NCI-H2171 (cell line): Measurements from ENCODE around the gene SLC30A5.
"Not testable (repeated sequence)": the region's sequence is repeated elsewhere in the genome, so short reads cannot be mapped to it uniquely, and the experiment has no call there.

Experiments
- DNase-seq: peaks from one replicate; lab custom pipeline; 2025; lab: John Stamatoyannopoulos, UW

SLC30A5 gene

DNA sequence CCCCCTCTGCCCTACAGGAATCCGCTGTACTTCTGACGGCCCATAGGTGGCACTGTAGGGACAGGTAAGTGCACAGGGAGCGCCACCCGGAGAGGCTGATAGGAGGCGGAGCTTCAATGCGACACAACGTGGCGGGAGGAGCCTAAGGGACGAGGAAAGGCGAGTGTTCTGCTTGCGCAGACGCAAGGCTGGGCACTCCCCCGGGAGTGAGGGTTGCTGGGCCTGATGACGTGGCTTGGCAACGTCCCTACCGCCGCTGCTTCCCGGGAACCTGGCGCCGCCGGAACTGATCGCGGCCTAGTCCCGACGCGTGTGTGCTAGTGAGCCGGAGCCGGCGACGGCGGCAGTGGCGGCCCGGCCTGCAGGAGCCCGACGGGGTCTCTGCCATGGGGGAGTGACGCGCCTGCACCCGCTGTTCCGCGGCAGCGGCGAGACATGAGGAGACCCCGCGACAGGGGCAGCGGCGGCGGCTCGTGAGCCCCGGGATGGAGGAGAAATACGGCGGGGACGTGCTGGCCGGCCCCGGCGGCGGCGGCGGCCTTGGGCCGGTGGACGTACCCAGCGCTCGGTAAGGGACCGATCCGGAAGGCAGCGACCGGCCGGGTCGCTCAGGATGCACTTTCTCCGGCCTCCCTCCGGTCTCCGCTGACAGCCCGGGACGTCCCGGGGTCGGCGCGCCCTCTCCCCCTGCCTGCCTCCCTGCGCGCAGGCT, at the start of gene SLC30A5:
SLC30A5 (plus strand) TSS at position 244 of the 712 bp plus-strand sequence; CDS start at position 486, 242 bp downstream.
- DNase-seq: peak; percentile 91

DNA sequence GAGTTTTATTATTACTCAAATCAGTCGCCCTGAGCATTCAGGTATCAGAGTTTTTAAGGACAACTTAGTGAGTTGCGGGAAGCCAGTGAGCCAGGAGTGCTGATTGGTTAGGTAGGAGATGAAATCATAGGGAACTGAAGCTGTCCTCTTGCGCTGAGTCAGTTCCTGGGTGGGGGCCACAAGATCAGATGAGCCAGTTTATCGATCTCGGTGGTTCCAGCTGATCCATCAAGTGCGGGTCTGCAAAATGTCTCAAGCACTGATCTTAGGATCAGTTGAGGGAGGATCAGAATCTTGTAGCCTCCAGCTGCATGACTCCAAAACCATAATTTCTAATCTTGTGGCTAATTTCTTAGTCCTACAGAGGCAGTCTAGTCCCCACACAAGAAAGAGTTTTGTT, 48.6 kb upstream of the SLC30A5 start:
- not testable (repeated sequence) for DNase-seq

DNA sequence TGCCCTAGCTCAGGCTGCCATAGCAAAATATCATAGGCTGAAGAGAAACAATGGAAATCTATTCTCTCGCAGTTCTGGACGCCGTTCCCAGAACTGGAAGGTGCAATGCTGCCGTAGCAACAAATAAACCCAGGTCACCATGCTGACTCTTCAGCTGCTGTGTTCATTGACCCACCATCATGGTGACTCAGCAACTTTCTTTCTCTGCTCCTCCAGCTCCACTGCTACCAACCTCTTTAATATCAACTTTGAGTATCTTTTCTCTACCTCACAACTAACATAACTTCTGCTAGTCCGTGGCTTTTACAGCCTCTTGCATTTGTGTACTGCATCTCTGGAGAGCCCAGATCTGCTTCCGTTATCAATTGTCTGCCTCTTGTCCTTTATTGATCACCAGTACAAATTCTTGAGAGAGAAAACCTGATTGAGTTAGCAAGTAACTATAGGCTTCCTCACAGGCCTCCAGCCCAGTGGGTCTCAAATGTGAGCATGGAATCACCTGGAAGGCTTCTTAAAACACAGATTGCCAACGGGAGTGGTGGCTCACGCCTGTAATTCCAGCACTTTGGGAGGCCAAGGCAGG, 47.3 kb upstream of the SLC30A5 start:
- no peak for DNase-seq

DNA sequence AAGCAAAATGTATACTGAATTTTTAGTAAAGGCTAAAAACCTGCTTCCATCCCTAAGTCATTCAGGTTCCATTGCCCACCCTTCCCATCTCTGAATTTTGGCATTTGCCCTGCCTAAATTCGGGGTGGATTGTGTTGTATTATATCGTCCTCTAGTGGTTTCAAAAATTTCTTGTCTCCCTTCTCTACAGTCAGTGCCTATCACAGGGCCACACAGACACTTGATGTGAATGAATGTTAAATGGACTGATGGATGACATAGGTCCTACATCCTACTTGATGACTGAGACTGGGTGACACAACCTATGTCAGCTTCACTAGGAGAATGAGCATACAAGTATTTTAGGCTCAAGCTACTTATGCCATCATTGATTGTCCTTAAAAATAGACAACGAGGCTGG, 45.6 kb upstream of the SLC30A5 start:
- DNase-seq: no peak

DNA sequence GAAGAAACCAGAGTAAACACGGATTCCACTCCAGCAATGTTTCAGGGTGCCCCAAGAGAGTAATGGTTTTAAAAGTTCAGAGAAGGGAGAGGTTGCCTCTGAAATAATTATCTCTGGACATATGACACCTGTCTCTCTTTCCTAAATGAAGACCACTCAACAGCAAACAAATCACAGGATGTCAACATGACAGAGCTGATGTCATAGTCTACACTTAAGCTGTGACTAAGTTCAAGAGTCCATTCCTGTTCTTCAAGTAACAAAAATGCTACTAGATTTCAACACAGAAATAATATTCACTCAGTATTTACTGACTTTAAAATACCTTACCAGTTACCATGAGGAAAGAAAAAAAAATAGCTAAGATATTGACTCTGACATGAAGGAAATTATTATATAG, 44.7 kb upstream of the SLC30A5 start:
- no peak for DNase-seq

DNA sequence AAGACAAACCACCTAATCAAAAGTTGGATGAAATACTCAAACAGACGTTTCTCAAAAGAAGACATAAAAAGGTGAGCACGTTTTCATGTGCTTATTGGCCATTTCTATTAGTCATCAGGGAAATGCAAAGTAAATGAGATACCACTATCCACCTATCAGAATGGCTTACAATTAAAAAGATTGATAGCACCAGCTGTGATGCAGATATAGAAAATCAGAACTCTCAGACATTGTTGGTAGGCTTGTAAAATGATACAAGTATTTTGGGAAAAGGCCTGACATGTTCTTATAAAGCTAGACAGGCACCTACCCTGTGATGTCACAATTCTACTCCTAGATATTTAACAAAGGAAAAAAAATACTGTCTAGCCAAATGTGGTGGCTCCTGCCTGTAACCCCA, 44.0 kb upstream of the SLC30A5 start:
- no peak for DNase-seq

DNA sequence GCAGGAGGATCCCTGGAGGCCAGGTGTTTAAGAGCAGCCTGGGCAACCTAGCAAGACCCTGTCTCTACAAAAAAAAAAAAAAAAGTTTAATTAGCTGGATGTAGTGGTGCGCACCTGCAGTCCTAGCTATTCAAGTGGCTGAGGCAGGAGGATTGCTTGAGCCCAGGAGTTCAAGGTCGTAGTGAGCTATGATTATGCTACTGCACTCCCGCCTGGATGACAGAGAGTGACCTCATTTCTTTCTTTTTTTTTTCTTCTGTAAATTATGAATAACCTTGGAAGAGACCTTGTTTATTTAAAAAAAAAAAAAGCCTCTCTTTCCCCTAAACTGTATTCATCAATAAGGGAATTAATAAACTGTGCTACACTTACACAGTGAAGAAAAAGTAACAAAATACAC, 43.6 kb upstream of the SLC30A5 start:
- no peak for DNase-seq

DNA sequence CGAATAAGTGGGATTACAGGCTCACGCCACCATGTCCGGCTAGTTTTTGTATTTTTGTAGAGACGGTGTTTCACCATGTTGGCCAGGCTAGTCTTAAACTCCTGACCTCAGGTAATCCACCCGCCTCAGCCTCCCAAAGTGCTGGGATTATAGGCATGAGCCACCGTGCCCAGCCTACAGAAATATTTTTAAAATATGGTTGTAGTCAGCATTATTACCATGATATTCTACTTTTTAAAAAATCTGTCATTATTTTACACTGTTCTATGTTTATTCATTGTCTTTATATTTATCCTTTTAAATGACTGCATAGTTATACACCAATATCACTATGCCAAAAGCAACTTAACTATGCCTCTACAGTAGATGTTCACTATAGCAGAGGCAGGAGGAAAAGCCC, 41.6 kb upstream of the SLC30A5 start:
- no peak for DNase-seq

DNA sequence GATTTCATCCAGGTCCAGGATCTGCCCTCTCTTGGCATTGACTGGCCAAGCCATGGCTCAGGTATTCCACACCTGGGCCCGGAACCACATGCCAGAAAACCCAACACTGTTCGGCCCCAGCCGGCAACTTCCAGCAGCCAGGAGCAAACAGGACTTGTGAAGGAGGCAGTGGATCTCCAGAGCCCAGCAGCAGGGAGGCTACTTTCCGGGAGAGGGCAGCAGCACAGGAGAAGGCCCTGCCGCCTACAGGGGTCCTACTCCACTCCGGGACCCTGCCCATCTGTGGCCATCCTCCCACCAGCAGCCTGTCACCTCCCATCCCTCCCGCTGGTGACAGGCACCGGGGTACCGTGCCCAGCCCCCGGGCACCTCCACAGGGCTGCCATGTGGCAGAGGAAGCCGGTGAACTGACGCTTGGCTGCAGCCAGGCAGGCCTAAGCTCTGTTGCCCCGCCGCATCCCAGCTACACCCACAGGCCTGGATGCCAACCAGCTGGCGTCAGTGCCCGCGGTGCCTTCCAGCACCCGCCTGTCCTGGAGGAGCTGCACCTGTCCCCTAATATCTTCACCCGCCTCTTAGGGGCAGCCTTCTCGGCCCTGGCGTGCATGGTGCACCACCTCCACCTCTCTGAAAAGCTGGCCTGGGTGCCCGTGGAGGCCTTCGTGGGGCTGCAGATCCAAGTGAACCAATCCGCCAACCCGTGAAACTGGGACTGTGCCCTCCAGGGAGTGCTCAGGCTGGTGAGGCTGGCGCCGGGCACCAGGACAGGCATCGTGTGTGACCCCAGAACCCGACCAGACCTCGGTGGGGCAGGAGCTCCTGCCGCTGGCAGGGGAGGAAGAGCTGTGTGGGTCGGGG, 18.9 kb upstream of the SLC30A5 start:
- DNase-seq: no peak

DNA sequence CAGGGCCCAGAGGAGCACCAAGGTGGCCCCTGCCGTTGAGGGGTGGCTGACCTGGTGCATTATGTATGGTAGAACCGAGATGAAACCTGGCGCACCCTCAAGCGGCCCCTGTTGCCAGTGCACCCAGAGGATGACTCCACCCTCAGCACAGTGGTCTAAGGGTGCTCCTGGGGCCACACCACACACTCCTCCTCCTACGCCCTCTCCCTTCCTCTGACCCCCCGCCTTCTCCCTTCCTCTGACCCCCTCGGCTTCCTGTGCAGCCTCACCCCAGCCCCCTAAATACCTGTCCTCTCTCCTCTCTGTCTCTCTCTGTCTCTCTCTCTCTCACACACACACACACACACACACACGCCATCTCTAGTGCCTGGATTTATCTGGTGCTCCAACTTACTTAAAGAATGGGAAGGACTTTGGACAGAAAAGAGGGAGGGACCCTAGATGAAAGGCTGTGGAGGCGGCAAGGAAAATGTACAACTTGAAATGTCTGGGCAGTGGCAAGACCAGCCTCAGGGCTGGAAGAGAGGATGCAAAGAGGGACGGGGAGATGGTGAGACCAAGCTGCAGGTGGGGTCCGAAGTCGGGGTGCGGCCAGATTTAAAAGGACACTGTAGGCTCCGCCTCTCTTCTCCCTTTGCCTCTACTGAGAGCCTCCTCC, 18.2 kb upstream of the SLC30A5 start:
- no peak for DNase-seq

DNA sequence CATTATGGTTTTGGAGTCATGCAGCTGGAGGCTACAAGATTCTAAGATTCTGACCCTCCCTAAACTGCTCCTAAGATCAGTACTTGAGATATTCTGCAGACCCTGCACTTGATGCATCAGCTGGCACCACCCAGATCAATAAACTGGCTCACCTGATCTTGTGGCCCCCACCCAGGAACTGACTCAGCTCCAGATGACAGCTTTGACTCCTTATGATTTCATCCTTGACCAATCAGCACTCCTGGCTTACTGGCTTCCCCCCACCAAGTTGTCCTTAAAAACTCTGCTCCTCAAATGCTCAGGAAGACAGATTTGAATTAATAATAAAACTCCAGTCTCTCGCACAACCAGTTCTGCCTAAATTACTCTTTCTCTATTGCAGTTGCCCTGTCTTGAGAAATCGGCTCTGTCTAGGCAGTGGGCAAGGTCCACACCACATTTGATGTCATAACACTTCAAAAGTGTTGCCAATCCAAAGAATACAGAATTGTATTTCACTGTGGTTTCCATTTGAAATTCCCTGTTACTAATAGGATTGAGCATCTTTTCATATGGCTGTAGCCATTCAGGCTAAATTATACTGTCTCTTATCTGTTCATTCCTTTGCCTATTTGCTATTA, 14.8 kb upstream of the SLC30A5 start:
- DNase-seq: no peak

DNA sequence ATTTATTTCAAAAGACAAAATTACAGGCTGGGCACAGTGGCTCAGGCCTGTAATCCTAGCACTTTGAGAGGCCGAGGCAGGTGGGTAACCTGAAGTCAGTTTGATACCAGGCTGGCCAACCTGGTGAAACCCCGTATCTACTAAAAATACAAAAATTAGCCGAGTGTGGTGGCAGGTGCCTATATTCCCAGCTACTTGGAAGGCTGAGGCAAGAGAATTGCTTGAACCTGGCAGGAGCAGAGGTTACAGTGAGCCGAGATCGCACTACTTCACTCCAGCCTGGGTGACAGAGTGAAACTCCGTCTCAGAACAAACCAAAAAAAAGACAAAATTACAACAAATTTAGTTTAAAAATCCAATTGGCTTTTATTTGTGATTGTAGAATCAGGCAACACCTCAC, 14.3 kb upstream of the SLC30A5 start:
- no peak for DNase-seq

DNA sequence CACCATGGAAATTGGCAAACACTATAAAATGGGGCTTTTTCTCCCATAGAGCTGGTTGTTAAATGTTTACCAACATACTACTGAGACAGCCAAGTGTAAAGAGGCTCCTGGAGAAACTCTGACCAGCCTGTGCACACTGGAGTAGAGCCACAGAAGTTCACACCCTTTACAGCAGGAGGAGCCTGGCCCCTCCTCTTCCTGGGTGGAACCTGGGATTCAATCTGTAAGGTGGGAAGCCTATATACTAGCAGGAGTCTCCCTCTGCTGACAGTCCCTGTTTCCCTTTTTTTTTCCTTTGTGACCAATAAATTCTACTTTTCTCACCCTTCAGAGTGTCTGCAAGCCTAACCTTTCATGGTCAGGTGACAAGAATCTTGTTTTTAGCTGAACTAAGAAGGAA, 10.4 kb upstream of the SLC30A5 start:
- DNase-seq: no peak

DNA sequence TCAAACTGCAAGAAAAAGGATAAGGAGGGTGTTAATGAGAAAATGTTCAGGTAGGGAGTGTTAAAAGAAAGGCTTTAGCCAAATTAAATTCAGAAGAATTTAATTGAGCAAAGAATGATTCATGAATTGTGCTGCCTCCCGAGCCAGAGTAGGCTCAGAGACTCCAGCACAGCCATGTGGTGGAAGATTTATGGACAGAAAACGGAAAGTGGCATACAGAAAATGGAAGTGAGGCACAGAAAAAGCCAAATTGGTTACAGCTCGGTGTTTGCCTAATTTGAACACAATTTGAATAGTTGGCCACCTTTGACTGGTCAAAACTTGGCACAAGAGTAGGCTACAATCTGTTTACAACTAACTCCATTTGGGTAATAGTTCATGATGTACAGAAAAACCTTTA, 9.6 kb upstream of the SLC30A5 start:
- DNase-seq: no peak

DNA sequence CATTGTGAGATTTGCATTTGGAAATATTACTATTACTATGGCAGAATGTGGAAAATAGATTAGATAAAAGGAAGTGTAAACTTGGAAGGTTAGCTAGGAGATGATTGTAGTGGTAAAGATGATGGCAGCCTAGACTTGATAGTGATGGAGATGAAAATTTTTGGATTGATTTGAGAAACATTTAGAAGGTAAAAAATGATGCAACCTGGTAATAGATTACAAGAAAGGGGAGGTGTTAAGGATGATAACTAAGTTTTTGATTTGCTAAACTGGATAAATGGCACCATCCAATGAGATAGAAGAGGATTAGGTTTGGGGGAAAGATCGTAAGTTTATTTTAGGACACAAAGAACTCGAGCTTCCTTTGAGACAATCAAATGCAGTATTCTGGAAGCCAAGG, 8.9 kb upstream of the SLC30A5 start:
- DNase-seq: no peak

DNA sequence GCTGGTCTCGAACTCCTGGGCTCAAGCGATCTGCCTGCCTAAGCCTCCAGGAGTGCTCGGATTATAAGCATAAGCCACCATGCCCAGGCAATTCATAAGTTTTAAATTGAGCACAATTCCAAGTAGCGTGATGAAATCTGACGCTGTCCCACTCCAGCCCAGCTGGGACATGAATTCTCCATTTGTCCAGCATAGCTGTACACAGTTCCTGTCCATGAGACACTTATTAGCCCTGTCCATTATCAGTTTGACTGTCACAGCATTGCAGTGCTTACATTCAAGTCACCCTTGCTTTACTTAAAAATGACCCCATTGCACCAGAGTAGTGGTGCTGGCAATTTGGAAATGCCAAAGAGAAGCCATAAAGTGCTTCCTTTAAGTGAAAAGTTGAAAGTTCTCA, 7.6 kb upstream of the SLC30A5 start:
- no peak for DNase-seq

DNA sequence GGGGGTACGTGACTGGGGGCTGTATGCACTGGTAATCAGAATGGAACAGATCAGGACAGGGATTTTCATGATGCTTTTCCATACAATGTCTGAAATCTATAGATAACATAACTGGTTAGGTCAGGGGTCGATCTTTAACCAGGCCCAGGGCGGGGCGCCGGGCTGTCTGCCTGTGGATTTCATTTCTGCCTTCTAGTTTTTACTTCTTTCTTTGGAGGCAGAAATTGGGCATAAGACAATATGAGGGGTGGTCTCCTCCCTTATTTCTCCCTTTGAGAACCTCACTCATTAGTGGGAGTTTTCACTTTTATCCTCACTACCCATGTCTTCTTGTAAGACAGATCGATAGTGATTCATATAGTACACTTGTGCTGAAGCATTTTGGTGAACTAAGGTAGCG, 5.8 kb upstream of the SLC30A5 start:
- DNase-seq: not testable (repeated sequence)

DNA sequence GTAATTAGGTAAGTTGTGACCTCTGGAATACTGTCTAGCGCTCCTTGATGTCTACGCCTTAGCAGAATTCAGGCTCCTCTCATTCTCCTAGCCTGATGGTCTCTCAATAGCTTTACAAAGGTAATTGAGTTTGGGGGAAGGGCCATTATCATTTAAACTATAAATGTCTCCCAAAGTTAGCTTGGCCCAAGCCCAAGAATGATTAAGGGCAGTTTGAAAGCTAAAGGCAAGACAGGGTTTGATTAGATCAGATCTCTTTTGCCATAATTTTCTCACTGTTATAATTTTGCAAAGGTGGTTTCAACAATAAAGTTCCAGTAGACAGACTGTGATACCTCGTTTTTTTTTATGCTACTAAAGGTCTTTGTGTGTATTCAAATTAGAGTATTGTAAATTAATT, 3.7 kb upstream of the SLC30A5 start:
- DNase-seq: no peak

DNA sequence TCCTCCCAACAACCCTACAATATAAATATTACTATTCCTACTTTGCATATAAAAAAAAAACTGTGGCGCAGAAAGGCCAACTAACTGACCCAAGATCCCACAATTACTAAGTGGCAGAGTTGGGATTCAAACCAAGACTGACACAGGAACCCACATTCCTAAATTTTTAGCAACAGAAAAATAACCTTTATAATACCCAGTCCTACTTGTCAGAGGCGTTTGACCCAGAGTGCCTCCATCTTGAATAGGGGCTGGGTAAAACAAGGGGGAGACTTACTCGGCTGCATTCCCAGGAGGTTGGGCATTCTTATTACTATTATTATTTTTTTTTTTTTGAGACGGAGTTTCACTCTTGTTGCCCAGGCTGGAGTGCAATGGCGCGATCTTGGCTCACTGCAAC, 2.0 kb upstream of the SLC30A5 start:
- no peak for DNase-seq

DNA sequence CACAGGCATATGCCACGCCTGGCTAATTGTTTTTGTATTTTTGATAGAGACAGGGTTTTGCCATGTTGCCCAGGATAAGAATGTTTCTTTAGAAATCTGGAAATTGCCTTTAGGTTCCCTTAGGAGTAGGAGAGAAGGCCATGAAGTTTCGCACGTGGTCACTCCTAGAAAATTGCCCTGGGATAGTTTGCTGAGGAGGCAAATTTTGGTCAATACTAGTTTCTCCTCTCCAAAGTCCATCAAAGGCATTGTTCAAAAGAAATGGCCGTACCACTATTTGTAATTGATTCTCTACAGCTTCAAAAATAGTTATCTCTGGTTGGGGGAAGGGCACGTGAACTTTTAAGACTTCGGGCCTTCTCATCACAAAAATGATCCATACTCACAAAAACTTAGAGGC, 845 bp upstream of the SLC30A5 start:
- no peak for DNase-seq

DNA sequence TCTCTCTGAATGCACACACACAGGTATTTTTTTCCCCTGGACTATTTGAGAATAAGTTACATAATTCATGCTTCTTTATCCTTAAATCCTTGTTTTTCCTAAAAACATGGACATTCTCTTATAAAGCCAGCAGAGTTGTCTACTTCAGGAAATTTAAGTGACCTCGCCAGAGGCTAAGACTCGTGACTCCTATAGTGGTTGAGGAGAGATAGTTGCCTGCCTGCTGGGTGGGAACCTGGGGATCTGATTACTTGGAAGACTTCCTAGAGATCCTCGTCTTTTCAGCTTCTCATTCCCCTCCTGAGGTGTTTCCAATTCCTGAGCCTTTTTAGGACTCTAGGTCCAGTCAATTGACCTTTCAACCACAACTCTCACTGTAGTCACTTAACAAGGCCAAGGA, 5.5 kb downstream of the SLC30A5 start:
- DNase-seq: no peak

DNA sequence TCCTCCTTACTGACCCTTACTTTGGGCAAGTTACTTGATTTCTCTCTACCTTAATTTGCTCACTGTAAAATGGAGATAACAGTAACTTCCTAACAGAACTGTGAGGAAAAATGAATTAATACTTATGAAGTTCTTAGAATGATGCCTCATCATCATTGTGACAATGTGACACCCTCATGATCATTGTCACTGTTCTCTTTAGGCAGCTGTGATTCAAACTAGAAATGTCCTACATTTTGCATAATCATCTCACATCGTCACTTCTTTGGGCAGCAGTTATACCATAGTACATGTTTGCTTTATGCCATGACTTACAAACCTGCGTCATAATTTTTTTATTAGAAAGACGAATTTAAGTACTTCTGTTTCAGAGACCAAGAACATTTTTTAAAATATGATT, 9.7 kb downstream of the SLC30A5 start:
- no peak for DNase-seq
